Lower leg skin (tissue), 3 donors: Measurements from ENCODE around the gene ZNF219.

Experiments used
- CTCF ChIP-seq, 3 donors: fragments of 450-650 bp; IDR thresholded peaks; one replicate each; pipeline ENCODE4 v1.5.1; 2016; ENCODE audit warnings: antibody characterized with exemption in 3 of 3, mild to moderate bottlenecking in 3 of 3, moderate library complexity in 2 of 3
- POLR2A ChIP-seq, 2 donors: fragments of 450-650 bp; IDR thresholded peaks; one replicate each; pipeline ENCODE4 v1.6.1; 2016 to 2017; ENCODE audit warnings: antibody characterized with exemption in 2 of 2, mild to moderate bottlenecking in 1 of 2, moderate library complexity in 1 of 2

GRCh38 chr14:21049271-21049673, 49.2 kb downstream of the ZNF219 start:
- no peak for TF ChIP-seq POLR2A (IDR thresholded peaks at IDR 0.05)
- no peak for TF ChIP-seq CTCF (IDR thresholded peaks at IDR 0.05)
